ENCODE data around the gene FKBP1B. TPM values are rescaled to one million over a fixed set of nuclear protein-coding genes. Genes with fewer than 3 reads are reported as not detected.

Gene FKBP1B
- total RNA-seq, 1 experiment from 2014 or later, result 59.7 TPM

- Histone ChIP-seq H2BK12ac (ENCODE audit: insufficient read length, low read depth, low read length) (no peak overlapping the region), H2BK15ac (ENCODE audit: low read depth, low read length) (no peak overlapping the region), H3K23me2 (ENCODE audit: insufficient read length, low read depth, low read length, poor library complexity, severe bottlenecking) (no peaks in the 10 kb centered on the region), H4K91ac (ENCODE audit: insufficient read length, low read depth, low read length) (no peak overlapping the region), H2AK5ac (ENCODE audit: insufficient read length, low read length) (no peak overlapping the region), H3K4me1 (ENCODE audit: insufficient read depth, low read length) (peaks cover 15% of the 10 kb centered on the region; the same call in 1 of the 2 replicates), H2BK5ac (ENCODE audit: insufficient read length, low read length) (no peak overlapping the region), H2AFZ (ENCODE audit: low read length) (no peak overlapping the region), H3K79me2 (ENCODE audit: insufficient read depth, low read length) (no peaks in the 10 kb centered on the region; the same call in 1 of the 2 replicates), H3K4me2 (ENCODE audit: insufficient read depth, insufficient read length, low read length) (no peak overlapping the region), H3K18ac (ENCODE audit: insufficient read length, low read depth, low read length) (no peak overlapping the region), H3K23ac (ENCODE audit: insufficient read length, low read depth, low read length) (no peak overlapping the region), H3K9me3 (ENCODE audit: control insufficient read depth, low read depth, low read length) (no peaks in the 10 kb centered on the region), H4K20me1 (ENCODE audit: control insufficient read depth, insufficient read depth, insufficient read length) (no peaks in the 10 kb centered on the region), H4K8ac (replicated peaks; ENCODE audit: insufficient read length, low read depth, low read length) (no peak overlapping the region), H3K56ac (ENCODE audit: insufficient read length, low read depth, low read length) (no peak overlapping the region), H3K14ac (ENCODE audit: insufficient read depth, low read length) (no peak overlapping the region), H2BK20ac (ENCODE audit: low read depth, low read length, poor library complexity, severe bottlenecking) (no peak overlapping the region), H3K9ac (ENCODE audit: extremely low read depth, insufficient read length, low read length) (no peak overlapping the region), H3T11ph (ENCODE audit: low read length) (no peak overlapping the region), H3K27me3 (ENCODE audit: insufficient read depth, low read length) (no peaks in the 10 kb centered on the region), H4K5ac (ENCODE audit: insufficient read length, low read depth, low read length) (no peak overlapping the region), H3K79me1 (ENCODE audit: insufficient read depth, low read depth, low read length, poor library complexity, severe bottlenecking) (no peaks in the 10 kb centered on the region), H3K4ac (ENCODE audit: low read depth, low read length) (no peak overlapping the region), H3K27ac (ENCODE audit: insufficient read length, low read depth, low read length) (no peak overlapping the region), H2BK120ac (ENCODE audit: low read depth, low read length, poor library complexity, severe bottlenecking) (no peak overlapping the region)
- TF ChIP-seq CTCF (conservative IDR thresholded peaks at IDR 0.05), result no peak
- DNase-seq, result no peak
- no peak overlapping the region; a peak in 1 of 5 replicates for H3K4me3 Mint-ChIP-seq
- peaks cover 52 to 54% of the 10 kb centered on the region in 2 experiments for H3K4me1 Mint-ChIP-seq
- H3K36me3 Mint-ChIP-seq (ENCODE audit: insufficient read depth in 1 of 3, low read depth in 3 of 3), result peaks cover 28 to 39% (median 29%) of the 10 kb centered on the region in 3 experiments
- H3K9me3 Mint-ChIP-seq, result 0 out of 5 replicates have a peak, but pooled peaks cover 0 to 3% of the 10 kb centered on the region in 2 experiments
- no peaks in the 10 kb centered on the region for H3K27me3 Mint-ChIP-seq (ENCODE audit: low read depth)
- H3K27ac Mint-ChIP-seq, result peak overlapping the region in 2 of 3 experiments; percentile 71 to 87; a peak in 3 of 7 replicates
- no CpG with 5 or more reads among the region's 16 CpGs for WGBS (ENCODE audit: extremely low coverage, insufficient read length, low lambda C conversion rate)
These were observed 26.5 kb upstream of the FKBP1B start for GRCh38 chr2:24022975-24023575.
